NCI-H146 (cell line): ENCODE results near the gene COQ10B.

Experiments used
- DNase-seq: peaks from one replicate; lab custom pipeline; 2025; lab: John Stamatoyannopoulos, UW

COQ10B gene

GRCh38 chr2:197500503-197501131, 47.3 kb downstream of the COQ10B start:
- peak; percentile 74 for DNase-seq

DNA sequence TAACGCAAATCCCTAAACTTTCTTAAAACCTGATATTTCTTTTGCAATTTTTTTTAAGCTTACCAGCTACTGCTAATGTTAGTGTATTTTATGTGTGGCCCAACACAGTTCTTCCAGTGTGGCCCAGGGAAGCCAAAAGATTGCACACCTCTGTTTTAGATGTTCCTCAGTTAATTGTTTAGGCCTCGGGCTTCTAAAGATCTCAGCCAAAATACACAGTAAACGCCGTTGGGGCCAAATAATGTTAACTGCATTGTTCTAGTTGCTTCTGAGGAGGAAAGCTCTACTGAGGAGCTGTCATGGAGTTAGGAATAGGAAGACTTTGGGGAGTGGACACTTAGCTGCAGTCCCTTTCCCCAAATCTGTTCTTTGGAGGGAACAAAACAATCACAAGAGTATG, 48.8 kb downstream of the COQ10B start:
- DNase-seq: no peak

DNA sequence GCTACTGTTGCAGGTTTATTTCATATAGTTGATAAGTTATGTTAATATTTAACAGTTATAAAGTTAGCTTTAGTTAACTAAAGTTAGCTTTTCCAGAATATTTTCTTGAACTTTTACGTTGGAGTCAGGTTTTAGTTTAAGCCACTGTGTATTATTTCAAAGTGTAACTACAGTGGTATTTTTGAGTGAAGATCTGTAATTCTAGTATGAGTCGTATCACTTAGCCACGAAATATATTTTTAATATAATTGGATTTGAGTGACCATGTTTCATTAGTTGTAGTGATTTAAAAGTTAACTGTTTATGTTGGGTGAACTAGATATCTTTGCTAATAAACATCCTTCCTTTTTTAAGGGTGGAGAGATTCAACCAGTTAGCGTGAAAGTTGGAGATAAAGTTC, 49.3 kb downstream of the COQ10B start:
- DNase-seq: no peak

GRCh38 chr2:197504000-197504399, 50.6 kb downstream of the COQ10B start:
- no peak for DNase-seq

GRCh38 chr2:197504512-197504911, 51.2 kb downstream of the COQ10B start:
- DNase-seq: no peak

DNA sequence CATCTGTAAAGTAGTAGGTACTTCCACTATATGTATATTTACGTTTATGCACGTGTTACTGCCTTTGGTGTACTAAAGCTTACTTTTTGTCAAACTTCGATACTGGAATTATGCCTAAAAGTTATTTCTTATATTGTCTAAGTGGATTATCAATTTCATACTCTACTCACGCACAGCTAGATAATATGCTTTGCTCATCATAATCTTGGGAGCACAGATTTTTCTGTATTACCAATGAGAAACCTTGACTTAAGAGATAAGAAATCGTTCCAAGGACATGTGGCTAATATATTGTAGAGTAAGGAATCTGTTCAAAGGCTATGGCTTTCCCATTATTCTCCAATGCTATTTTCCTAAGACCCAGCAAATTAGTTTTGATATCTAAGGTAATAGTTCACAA, 53.3 kb downstream of the COQ10B start:
- DNase-seq: no peak

- no peak for DNase-seq
Measured at GRCh38 chr2:197513915-197514314, 60.6 kb downstream of the COQ10B start.

DNA sequence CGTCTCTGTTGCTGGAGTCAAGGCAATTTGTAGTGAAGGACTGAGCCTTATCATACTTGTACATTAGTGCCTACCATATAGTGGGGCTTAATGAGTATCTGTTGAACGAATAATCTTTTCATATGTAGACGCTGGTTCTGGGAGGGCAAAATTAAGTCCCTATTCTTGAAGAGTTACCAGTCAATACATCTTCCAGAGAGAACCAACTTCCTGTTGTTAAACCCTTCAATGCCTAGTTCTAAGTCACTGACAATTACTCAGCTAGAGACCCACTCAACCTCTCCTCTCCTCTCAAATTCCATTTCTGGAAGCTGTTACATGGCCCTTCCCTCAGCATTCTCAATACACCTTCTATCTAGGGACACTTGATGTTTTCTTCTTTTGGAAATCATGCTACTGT, 61.4 kb downstream of the COQ10B start:
- no peak for DNase-seq

DNA sequence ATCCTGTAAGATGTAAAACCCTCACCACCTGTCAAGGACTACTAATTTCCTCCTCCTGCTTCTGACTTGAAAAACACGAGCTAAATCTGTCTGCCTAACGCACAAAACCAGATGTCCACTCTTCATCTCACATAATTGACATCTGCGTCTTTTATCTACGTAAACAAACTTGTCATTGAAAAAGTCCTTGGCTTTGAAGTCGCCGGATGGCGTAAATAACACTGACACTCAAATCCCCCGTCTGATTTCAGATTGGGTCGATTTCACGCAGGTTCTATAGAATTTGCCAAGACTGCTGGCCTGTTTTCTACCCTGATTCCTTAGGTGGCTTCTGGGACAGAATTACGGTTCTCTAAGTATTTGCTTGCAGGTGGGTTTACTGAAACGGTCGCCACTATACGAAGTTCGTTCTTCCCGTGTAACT, 62.0 kb downstream of the COQ10B start:
- peak; percentile 37 for DNase-seq

GRCh38 chr2:197515739-197516392, 62.5 kb downstream of the COQ10B start, which contains the start of gene MOB4:
Gene MOB4, plus strand, starts transcription at chr2:197516066. Its CDS starts 21 bp downstream, at chr2:197516087.
- DNase-seq: peak; percentile 90

- DNase-seq: peak; percentile 54
Measured at GRCh38 chr2:197516393-197516761, 63.0 kb downstream of the COQ10B start.

DNA sequence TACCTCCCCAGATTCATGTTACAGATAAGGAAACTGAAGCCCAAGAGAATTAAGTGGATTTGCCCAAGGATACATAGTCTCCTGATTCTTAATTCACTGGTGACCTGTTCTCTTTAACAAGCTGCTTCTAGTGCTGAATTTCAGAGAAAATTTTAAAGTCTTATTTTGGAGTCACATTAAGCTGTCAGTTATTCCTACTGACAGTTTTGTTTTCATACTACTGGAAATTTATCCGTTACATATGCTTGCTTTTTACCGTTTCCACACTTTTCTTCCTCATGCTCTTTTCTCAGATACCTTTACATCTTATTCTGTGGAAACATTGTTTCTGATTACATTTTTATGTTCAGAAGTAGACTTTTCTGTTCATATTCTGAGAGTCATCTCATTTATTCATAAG, 63.8 kb downstream of the COQ10B start:
- DNase-seq: no peak
